ENCODE results near the gene COLQ. TPM values are rescaled to one million over a fixed set of nuclear protein-coding genes. Genes with fewer than 3 reads are reported as not detected.

COLQ gene
- total RNA-seq, 3 donors from 2014 or later: 1.1 to 3.0 (median 1.5) TPM

GRCh38 chr3:15430624-15431023, 90.9 kb downstream of the COLQ start:
- DNase-seq (no peak), ATAC-seq (no peak)
- no peaks in the 10 kb centered on the region for H3K36me3 ChIP-seq (ENCODE audit: low read depth)
- no peaks in the 10 kb centered on the region for H3K9me3 ChIP-seq
- intact Hi-C loops (cut with DNase I, micrococcal nuclease): no loop called here
- TF ChIP-seq CTCF (IDR thresholded peaks at IDR 0.05): no peak
- peaks cover 9% of the 10 kb centered on the region for H3K4me1 ChIP-seq (ENCODE audit: low read depth)
- H3K4me3 ChIP-seq: no peak overlapping the region

GRCh38 chr3:15429080-15429479, 92.4 kb downstream of the COLQ start:
- Histone ChIP-seq H3K36me3 (ENCODE audit: low read depth) (no peaks in the 10 kb centered on the region), H3K4me1 (ENCODE audit: low read depth) (peaks cover 9% of the 10 kb centered on the region), H3K4me3 (no peak overlapping the region), H3K9me3 (no peaks in the 10 kb centered on the region)
- TF ChIP-seq CTCF (IDR thresholded peaks at IDR 0.05): no peak
- DNase-seq (no peak), ATAC-seq (no peak)
- intact Hi-C loops (cut with DNase I, micrococcal nuclease): no loop called here

- Histone ChIP-seq H3K4me3 (no peak overlapping the region), H3K36me3 (ENCODE audit: low read depth) (no peaks in the 10 kb centered on the region), H3K9me3 (no peaks in the 10 kb centered on the region), H3K4me1 (ENCODE audit: low read depth) (peaks cover 9% of the 10 kb centered on the region)
- no peak for TF ChIP-seq CTCF (IDR thresholded peaks at IDR 0.05)
- DNase-seq: no peak
- intact Hi-C loops (cut with DNase I, micrococcal nuclease): no loop called here
- ATAC-seq: peak; percentile 33
Measured at GRCh38 chr3:15428539-15428938, 93.0 kb downstream of the COLQ start.

- Histone ChIP-seq H3K36me3 (ENCODE audit: low read depth) (no peaks in the 10 kb centered on the region), H3K4me3 (peak overlapping the region; percentile 90), H3K9me3 (no peaks in the 10 kb centered on the region), H3K4me1 (ENCODE audit: low read depth) (peaks cover 9% of the 10 kb centered on the region)
- TF ChIP-seq CTCF (IDR thresholded peaks at IDR 0.05): no peak
- intact Hi-C loops (cut with DNase I, micrococcal nuclease): no loop called here
- DNase-seq (peak in 2 of 3 donors; percentile 59 to 61), ATAC-seq (peak; percentile 75)
Measured at GRCh38 chr3:15427981-15428380, 93.5 kb downstream of the COLQ start.

GRCh38 chr3:15427182-15427880, 94.2 kb downstream of the COLQ start, which contains the start of the genes EAF1 and METTL6:
Gene EAF1 (plus strand): TSS chr3:15427598. CDS start chr3:15427780, 182 bp downstream.
Gene METTL6 (minus strand): TSS chr3:15427544. CDS start chr3:15426511, 1,033 bp downstream.
- Histone ChIP-seq H3K4me3 (peak within 1 kb of the TSS; percentile 90), H3K9me3 (no peaks in the 10 kb centered on the region), H3K36me3 (ENCODE audit: low read depth) (no peaks in the 10 kb centered on the region), H3K4me1 (ENCODE audit: low read depth) (peaks cover 9% of the 10 kb centered on the region)
- TF ChIP-seq CTCF (IDR thresholded peaks at IDR 0.05): no peak
- intact Hi-C loops (cut with DNase I, micrococcal nuclease): no loop called here
- peak; percentile 96 for ATAC-seq
- peak; percentile 88 to 90 (median 90) for DNase-seq

Data from mucosa of descending colon (tissue), 3 donors.